ENCODE measurements around the gene ZNF367.
"Not testable (repeated sequence)": the region's sequence is repeated elsewhere in the genome, so short reads cannot be mapped to it uniquely, and the experiment has no call there.

ZNF367 gene

GRCh38 chr9:96400132-96400910 lies 17.8 kb downstream of the ZNF367 start:
- no peak for DNase-seq (ENCODE audit: low spot score)

DNA sequence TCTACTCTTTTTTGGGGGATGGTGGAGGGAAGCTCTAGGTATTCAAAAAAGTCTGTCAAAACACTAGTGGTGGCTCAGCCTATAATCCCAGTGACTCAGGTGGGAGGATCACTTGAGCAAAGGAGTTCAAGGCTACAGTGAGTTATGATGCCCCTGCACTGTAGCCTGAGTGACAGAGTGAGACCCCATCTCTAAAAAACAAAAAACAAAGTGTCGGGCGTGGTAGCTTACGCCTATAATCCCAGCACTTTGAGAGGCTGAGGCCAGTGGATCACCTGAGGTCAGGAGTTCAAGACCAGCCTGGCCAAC lies 18.9 kb downstream of the ZNF367 start:
- DNase-seq (ENCODE audit: low spot score) = no peak

DNA sequence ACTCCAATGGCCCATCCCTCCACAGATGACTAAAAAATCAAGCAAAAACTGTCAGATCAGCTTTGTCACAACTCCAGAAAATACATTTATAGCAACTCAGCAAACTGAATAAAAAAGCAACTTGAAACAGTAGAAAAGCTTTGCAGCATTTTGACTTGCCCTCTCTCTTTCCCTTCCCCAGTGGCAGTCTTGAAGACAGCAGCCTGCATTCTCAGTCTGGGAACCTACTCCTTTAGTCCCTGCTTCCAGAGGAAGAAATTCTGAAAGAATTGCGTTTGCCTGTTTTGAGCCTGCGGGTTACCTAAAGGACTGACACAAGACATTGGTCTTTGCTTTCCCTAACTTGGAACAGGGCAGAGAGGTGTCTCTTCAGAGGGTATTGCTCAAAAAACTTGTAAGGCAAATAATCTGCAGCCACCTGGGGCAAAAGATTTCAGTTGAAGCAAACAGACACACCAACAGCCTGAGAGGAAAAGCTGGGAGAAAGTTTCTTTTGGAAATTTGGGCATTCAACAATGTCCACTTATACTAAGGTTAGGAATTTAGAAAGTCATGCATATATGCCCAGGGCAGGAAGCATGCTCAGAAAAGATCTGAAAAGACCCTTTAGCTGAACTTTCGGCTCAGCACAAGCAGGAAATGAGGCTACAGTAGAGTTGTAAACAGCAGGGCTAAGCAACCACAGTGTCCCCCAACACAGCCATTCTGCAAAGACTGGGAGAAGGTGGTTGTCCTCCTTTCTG lies 19.4 kb downstream of the ZNF367 start:
- DNase-seq (ENCODE audit: low spot score) = no peak

- DNase-seq (ENCODE audit: low spot score) = no peak
Measured at GRCh38 chr9:96395964-96396363, 22.2 kb downstream of the ZNF367 start.

DNA sequence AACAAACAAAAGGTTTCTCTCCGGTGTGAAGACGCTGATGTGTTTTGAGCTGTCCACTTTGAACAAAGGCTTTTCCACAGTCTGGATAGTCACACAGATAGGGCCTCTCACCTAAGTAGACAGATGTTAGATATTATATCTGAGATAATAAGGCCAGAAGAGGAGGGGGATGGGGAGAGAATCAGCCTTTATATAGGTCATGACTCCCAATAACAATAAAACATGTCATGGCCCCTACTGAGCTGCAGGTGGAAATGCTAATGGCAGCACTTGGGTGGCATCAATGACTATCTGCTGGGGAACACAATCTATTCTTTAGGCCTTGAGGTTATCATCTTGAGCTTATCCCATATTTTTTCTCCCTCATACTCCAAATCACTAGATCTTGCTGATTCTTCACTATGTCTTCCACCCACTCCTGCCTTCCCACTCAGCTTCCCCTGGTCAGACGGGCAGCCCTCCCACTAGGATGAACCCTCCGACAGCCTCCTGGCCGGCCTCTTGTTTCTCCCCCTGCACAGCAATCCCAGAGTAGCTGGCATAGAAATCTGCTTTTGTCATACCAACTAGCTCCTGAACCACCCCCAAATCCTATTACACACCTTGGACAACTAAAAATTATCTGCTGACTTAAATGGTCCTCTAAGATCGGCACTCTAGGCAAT lies 23.2 kb downstream of the ZNF367 start:
- no peak for DNase-seq (ENCODE audit: low spot score)

- DNase-seq (ENCODE audit: low spot score) = no peak
Measured at GRCh38 chr9:96392263-96392662, 25.9 kb downstream of the ZNF367 start.

- DNase-seq (ENCODE audit: low spot score) = no peak
Measured at GRCh38 chr9:96391021-96391765, 27.0 kb downstream of the ZNF367 start.

GRCh38 chr9:96388144-96388543 lies 30.0 kb downstream of the ZNF367 start:
- DNase-seq (ENCODE audit: low spot score) = no peak

- no peak for DNase-seq (ENCODE audit: low spot score)
Measured at GRCh38 chr9:96386157-96386556, 32.0 kb downstream of the ZNF367 start.

DNA sequence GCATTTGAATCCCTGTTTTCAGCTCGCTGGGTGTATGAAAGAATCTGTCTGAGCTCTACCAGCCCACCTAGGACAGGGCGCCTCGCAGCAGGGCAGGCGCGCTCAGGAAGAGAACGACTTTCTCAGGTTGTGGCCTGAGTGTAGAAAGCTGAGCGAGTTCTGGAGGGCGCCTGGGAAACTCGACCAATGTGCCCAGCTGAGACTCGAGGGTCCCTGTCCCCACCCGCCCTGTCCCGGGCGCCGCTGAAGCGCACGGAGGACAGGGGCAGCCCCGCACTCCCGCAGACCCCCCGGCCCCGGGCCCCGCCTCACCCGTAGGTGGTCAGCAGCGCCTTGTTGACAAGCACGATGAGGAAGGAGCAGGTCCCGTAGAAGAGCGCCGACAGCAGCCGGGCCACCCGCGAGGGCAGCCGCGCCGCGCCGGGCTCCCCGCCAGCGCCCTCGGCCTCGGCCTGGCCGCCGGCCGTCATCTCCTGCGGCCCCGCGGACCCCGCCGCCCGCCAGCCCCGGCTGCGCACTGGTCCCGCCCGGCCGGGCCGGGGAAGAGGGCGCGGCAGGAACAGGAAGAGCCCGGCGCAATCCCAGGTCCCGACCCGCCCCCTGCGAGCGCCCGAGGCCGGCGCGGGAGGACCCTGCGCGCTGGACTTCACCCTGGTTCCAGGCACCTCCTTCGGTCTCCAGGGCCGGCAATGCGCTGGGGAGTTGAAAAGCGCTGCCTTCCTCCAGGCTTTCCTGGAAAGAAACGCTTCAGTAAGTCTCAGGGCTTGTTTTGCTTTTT lies 34.8 kb downstream of the ZNF367 start, which contains the start of gene SLC35D2:
Gene SLC35D2 (minus strand): TSS at position 547 of the 778 bp plus-strand sequence. CDS start 77 bp downstream, at position 470.
- peak; percentile 27 for DNase-seq (ENCODE audit: low spot score)

- DNase-seq (ENCODE audit: low spot score) = no peak
Measured at GRCh38 chr9:96382839-96383164, 35.4 kb downstream of the ZNF367 start.

- DNase-seq (ENCODE audit: low spot score) = no peak
Measured at GRCh38 chr9:96382175-96382574, 36.0 kb downstream of the ZNF367 start.

DNA sequence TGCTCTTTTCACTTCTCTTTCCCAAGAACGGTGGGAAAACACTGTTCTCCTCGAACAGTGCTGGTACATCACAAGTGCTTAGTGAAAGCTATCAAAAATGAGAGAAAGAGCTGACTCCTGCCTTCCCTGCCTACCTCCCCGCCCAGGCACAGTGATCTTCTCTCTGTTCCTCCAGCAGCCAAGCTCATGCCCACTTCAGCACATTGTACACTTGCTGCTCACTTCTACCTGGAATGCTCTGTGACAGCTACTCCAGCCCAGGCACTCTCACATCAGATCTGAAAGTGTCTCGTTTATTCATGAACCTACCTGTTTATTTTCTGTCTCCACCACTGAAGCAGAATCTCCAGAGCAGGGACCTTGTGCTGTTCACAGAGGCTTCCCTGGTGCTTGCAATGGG lies 36.5 kb downstream of the ZNF367 start:
- DNase-seq (ENCODE audit: low spot score) = no peak

DNA sequence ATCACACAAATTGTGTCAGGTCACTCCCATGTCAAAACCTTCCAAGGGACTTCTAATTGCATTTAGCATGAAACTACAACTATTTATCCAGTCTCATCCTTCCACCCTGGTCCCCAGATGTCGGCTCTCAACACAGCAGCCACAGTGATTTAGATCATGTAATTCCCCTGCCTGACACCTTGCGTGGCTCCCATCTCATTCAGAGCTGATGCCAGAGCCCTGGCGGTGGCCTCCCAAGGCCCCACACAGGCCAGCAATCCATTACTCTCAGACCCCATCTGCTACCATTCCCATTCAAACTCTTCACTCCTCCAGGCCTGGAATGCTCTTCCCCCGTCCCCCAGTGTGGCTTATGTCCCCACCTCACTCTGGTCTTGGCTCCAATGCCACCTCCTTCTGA lies 37.0 kb downstream of the ZNF367 start:
- no peak for DNase-seq (ENCODE audit: low spot score)

DNA sequence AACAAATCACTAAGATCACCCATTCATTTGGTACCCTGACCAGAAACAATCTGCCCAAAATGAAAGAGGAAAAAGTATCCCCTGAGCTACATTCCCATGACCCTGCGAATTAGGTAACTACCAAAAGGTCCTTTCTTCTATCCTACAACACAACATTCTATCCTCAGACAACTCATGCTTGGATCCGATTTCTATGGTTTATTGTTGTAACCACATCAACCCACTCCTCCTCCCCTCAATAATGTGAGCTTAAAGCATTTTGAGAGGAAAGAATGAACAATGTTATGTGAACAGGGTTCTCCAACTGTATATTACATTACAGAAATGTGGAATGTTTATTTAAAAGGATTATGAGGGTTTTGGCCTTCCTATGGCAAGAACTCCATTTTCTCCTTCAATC lies 38.7 kb downstream of the ZNF367 start:
- DNase-seq (ENCODE audit: low spot score) = no peak

- no peak for DNase-seq (ENCODE audit: low spot score)
Measured at GRCh38 chr9:96378187-96378586, 40.0 kb downstream of the ZNF367 start.

DNA sequence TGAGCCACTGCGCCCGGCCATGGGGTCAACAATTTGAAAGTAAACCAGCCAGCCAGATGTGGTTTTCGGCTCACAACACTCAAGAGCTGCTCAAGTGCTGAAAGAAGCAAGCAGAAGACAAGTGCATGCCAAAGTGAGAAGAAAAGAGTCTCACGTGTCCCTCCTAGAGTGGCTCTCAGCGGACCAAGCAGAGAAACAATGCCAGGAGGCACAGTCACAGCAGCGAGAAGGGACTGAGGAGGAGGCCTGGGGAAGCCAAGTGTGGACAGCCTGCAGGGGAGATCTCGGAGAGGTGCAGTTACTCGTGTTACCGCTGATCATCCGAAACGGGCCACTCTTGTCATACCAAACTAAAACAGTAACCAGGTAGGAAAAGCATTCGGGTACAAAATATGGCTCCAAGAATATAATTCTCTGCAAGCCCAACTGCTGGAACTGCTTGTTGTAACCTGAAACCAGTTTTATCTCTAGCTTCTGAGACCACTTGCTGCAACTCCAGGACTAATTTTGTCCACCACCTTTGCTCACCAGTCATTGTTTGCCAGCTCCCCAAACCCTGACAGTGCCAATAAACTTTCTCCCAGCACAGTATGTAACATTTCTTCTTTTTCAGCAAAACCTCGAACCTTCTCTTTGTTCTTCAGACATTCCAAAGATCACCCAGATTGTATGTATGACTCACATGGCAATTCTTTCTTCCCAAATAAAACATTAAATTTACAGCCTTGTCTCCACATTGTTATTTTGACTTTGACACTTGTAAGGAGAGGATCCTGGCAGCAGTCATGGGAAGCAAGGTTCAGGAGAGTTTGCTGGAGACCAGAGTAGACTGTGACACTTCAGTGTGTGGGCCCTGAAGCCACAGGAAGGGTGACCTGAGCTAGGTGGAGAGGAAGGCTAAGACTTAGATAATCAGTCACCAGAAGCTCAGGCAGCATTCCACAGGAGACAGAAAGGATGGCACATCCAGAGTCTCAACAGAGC lies 41.0 kb downstream of the ZNF367 start:
- no peak for DNase-seq (ENCODE audit: low spot score)

- DNase-seq (ENCODE audit: low spot score) = not testable (repeated sequence)
Measured at GRCh38 chr9:96375507-96375906, 42.7 kb downstream of the ZNF367 start.

- DNase-seq (ENCODE audit: low spot score) = no peak
Measured at GRCh38 chr9:96367943-96368342, 50.2 kb downstream of the ZNF367 start.

GRCh38 chr9:96363175-96363967 lies 54.8 kb downstream of the ZNF367 start:
- no peak for DNase-seq (ENCODE audit: low spot score)

Measured in germinal center (tissue), 1 donor.